Suprapubic skin (tissue), 3 donors: ENCODE data around the gene KBTBD12.

Experiments
- POLR2A ChIP-seq, 2 donors: fragments of 450-650 bp; IDR thresholded peaks; one replicate each; pipeline ENCODE4 v1.6.1; 2017; ENCODE audit warnings: antibody characterized with exemption in 2 of 2, mild to moderate bottlenecking in 2 of 2, moderate library complexity in 2 of 2
- TF ChIP-seq, protein P1 (sequence below), 2 donors: fragments of 200-600 bp in 1 of 2; fragments of 450-650 bp in 1 of 2; sonication (generic) in 1 of 2; IDR thresholded peaks; one replicate each; pipeline ENCODE4 v1.5.1; 2016 to 2019; ENCODE audit warnings: antibody characterized with exemption in 2 of 2, mild to moderate bottlenecking in 1 of 2, moderate library complexity in 1 of 2

DNA sequence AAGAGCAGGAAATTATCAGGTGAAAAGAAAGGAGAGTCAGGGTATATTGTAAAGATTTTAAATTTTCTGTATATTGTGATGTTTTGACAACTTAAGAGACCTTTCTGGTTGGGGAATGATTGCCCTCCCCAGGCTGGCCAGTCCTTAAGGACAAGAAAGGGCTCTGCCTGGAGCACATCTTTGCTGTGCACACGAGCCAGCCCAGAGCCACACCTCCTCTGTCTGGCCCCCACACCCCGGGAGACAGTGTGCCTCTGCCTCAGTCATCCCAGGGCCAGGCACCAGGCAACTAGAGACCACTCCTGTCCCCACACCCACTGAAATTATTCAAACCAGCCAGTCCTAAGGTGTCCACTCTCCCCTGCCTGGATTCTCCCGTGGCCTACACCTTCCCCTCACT is 67.1 kb downstream of the KBTBD12 start:
- TF ChIP-seq, protein P1, sequence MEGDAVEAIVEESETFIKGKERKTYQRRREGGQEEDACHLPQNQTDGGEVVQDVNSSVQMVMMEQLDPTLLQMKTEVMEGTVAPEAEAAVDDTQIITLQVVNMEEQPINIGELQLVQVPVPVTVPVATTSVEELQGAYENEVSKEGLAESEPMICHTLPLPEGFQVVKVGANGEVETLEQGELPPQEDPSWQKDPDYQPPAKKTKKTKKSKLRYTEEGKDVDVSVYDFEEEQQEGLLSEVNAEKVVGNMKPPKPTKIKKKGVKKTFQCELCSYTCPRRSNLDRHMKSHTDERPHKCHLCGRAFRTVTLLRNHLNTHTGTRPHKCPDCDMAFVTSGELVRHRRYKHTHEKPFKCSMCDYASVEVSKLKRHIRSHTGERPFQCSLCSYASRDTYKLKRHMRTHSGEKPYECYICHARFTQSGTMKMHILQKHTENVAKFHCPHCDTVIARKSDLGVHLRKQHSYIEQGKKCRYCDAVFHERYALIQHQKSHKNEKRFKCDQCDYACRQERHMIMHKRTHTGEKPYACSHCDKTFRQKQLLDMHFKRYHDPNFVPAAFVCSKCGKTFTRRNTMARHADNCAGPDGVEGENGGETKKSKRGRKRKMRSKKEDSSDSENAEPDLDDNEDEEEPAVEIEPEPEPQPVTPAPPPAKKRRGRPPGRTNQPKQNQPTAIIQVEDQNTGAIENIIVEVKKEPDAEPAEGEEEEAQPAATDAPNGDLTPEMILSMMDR (IDR thresholded peaks at IDR 0.05): no peak
- no peak for TF ChIP-seq POLR2A (IDR thresholded peaks at IDR 0.05)
